Measurements from ENCODE around the gene PYGB.

PYGB gene

DNA sequence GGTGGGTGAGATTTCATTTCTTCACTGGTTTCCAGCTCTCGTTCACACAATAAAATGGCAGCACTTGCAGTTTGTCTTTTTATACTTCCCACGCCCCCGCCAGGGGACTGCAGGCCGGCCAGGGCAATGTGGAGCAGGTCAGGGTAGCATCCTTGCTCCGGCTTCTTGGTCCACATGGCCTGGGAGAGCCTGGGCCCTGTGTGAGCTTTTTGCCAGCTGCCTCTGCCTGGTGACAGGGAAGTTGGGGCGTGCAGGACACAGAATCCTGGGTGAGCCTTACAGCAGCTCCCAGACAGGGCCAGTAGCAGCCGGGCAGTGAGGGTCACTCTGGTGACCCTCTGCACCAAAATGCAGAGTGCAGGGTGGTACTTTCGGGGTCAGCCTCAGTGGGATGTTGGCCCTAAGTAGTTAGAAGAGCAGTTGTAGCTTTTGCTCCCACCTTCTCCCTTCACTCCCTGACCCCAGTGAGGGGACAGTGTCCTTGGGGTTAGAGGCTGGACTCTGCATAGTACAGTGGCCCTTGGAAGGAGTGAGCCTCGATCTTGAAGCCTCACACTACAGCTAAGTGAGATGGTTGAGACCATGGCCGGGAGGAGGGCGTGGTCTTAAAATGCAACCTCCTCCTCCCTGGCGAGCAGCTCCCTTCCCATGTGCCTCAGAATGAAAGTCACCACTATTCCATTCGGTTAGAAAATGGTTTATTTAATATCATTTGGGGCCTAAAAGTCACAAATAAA lies 23.8 kb downstream of the PYGB start:
- DNase-seq = no peak

DNA sequence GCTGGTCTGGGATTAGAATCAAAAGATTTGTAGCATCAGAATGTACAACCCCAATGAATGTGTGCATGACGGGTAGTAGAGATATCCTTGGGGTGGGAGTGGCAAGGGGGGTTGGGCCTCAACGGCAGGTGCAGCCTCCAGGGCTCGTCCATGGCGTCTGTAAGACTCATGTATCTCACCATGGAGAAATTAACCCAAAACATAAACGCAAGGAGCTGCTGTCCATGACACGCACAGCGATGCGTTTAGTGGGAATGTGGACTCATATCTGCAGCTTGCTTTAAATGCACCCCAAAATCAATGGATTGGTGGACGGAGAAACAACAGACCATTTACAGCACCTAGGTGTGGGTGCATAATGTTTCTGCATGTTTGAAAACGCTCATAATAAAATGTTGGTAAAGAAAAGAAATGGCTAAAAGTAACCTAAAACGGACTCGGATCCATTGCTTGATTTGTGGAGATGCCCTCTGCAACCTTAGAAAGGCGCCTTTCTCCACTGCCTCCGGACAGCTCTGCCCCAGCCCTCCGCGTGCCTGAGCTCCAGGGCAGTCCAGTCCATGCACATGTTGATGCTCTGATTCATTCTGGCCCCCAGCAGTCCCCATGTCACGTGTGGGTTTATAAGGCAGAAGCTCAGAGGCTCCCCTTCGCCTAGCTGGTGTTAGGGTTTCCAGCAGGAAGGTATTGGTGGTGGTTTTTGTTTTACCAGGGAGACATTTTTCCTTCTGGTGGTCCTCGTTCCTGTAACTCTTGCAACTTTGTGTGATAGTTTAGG lies 24.5 kb downstream of the PYGB start:
- DNase-seq = no peak

DNA sequence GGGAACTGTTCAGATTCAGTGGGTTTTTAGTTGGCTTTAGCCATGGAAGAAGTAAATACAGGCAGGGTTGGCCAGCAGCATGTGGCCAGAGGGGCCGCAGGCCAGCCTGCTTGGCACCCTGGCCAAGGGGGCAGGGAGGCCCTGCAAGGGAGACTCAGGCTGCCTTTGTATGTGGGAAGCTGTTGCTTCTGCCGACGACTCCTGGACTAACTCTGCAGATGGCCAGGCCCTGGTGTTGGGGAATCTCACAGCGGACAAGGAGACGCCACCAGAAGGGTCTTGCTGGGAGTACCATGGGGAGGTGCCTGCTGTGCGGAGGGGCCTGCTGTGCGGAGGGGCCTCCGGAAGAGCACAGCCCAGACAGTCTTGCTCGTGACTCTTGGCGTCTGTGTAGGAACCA lies 25.2 kb downstream of the PYGB start:
- DNase-seq = no peak

DNA sequence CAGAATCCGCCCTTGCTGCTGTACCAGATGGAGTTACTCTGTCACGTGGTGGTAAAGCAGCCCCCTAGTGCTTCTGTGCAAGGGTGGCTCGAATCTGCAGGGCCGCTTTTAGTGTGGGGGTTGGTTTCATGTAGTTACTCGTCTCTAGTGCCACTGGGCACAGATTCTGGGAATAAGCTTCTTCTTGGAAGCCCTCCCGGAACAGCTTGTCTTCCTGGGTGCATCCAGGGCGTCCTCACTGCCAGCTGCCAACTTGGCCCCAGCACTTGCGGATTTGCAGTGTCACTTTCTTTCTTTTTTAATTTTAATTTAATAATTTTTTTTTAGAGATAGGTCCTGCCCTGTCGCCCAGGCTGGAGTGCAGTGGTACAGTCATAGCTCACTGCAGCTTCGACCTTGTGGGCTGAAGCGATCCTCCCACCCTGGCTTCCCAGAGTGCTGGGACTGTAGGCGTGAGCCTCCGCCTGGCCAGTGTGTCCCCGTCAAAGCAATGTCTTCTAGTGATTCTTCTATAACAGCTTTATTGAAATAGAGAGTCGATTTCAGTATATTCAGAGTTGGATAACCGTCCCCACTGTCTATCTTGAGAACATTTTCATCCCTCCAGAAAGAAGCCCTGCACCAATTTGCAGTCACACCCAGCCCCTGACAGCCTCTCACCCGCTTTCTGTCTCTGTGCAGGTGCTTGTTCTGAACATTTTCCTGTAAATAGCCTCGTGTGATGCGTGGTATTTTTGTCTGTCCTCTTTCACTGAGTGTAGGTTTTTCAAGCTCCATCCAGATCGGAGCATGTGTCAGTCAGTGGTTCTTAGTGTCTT lies 25.9 kb downstream of the PYGB start:
- no peak for DNase-seq

DNA sequence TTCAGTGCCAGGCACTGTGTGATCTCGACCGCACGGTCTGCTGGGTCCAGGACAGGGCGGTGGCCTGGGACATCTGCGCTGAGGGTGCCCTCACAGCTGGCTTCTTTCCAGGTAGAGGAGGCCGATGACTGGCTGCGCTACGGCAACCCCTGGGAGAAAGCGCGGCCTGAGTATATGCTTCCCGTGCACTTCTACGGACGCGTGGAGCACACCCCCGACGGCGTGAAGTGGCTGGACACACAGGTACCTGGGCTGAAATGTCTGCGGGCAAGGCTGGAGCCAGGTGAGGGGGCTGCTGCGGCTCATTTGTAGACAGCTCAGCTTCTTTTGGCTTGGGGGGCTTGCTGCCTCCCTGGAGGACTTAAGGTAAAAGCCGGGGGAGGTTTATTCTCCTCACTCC lies 26.6 kb downstream of the PYGB start:
- no peak for DNase-seq

DNA sequence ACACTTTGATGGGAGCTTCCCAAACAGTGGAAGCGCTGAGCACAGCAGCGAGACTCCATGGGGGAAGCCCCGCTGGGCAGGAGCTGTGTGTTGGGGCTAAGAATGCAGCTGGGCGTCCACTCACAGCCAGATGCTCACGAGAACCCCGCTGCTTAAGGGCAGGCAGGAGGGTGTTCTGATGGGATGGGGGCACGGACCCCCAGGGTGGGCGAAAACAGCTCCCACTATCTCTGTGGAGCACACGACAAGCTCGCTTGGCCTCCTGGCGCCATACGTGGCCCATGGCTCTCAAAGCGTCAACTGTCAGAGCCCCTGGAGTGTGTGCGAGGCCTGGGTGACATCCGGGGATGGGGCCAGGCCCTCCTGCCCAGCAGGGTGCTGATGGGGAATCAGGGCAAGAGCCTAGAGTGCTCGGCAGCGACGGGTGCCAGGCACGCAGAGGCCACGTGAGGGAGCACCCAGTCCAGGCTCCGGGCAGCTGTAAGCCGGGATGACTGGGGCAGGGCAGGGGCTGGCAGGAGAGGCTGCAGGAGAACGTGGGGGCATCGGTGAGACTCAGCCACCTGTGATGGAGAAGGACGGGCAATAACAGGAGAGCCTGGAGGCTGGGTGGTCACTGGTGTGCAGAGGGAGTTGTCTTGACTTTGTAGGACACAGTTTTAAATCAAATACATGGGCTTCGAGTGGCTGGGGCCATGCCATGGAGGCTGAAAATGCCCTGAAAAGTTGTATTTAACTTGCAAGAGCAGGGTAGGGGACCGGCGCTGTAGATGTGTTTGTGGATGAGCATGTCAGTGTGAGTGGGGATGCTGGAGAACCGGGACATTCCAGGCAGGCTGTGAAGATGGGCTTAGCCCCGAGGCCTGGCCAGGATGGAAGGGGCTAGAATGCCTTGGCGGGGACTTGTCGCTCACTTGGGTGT lies 27.3 kb downstream of the PYGB start:
- no peak for DNase-seq

DNA sequence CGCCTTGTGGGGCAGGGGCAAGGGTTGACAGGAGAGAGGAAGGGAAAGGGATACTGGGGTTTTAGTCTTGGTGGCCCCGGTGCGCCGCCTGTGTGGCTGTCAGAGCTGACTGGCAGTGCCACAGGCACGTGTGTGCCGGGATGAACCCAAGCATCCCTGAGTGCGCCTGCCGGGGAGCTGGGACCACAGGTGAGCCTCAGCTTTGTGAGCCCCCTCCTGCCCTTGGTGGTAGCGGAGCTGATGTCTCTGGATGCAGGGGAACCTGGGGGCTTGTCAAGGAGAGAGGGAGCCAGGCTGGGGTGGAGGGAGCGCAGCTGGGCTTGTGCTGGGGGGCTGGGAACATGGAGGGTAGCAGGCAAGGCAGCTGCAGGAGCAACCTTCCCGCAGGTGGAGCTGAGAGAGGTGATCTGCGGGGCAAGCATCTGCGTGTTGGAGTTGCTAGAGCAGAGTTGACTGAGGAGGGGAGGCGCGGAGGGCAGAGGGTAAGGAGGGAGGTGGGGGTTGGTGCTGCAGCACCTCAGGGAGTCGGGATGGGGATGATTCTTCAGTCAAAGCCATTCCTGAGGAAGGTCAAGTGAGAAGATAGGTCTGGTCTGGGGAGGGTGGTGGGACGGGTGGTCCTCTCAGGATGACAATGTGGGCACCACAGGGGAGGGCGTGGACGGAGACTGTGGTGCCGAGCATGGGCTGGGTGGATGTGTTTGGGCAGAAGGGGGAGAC lies 28.1 kb downstream of the PYGB start:
- no peak for DNase-seq

DNA sequence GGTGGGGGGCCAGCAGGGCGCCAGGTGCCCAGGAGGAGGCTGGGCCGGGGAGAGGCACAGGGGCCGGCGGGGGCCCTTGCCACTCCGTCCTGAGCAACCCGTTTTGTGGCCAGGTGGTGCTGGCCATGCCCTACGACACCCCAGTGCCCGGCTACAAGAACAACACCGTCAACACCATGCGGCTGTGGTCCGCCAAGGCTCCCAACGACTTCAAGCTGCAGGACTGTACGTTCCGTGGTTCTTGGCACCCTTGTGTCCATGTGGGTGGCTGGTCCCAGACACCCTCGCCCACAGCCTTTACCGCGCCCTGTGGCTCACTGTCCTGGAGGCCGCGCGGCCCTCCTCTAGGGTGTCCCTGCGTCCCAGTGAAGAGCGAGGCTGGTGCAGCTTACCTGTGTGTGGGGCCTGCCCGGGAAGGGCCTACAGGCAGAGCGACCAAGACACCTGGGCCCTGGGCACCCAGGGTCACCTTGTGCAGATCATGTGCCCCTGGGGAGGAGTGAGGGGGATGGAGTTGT lies 28.7 kb downstream of the PYGB start:
- no peak for DNase-seq

DNA sequence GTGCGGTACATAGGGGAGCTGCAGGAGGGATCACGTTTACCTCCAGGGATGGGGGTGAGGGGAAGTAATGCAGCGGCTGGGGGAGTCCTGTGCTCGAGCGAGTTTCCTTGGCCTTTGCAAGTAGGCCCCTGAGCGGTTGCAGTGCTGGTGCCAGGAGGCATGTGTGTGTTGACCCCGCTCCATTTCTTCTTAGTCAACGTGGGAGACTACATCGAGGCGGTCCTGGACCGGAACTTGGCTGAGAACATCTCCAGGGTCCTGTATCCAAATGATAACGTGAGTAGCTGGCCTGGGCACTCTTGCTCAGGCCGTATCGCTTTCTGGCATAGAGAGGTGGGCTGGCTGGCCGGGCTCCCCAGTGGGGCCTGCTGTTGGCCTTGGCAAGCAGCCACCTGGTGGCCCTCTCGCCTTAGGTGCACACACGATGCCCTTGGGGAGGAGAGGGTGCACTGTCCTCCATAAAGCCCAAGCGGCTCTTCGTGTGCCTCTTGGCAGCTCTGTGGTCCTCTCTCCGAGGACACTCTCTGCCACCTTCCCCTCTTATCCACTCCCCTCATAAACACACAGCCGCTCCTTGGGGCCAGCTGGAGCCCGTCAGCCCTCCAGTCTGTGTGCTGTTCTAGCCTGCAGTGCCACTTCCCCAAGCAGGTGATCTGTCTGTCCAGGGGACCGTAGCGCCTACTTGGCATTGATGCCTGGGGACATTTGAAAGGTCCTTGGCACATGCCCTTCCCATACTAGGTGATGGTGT lies 29.3 kb downstream of the PYGB start:
- DNase-seq = no peak

DNA sequence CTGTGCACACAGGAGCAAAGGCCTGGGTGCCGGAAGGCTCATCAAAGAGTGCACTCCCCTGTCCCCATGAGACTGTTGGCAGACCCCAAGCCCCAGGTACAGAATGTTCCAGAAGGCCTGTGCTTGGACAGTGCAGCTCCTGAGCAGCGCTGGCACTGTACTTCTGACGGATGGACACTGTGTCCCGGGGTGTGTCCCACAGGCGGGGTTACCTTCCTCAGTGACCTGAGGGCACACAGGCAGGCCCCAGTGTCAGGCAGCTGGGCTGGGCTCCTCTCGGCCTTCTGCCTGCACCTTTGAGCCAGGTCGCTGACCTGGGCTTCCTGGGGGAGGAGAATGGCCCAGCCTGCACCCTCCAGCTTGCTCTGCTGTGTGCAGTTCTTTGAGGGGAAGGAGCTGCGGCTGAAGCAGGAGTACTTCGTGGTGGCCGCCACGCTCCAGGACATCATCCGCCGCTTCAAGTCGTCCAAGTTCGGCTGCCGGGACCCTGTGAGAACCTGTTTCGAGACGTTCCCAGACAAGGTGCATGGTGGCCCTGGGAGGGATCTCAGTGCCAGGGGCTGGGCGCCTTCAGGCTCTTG lies 30.1 kb downstream of the PYGB start:
- DNase-seq = no peak

DNA sequence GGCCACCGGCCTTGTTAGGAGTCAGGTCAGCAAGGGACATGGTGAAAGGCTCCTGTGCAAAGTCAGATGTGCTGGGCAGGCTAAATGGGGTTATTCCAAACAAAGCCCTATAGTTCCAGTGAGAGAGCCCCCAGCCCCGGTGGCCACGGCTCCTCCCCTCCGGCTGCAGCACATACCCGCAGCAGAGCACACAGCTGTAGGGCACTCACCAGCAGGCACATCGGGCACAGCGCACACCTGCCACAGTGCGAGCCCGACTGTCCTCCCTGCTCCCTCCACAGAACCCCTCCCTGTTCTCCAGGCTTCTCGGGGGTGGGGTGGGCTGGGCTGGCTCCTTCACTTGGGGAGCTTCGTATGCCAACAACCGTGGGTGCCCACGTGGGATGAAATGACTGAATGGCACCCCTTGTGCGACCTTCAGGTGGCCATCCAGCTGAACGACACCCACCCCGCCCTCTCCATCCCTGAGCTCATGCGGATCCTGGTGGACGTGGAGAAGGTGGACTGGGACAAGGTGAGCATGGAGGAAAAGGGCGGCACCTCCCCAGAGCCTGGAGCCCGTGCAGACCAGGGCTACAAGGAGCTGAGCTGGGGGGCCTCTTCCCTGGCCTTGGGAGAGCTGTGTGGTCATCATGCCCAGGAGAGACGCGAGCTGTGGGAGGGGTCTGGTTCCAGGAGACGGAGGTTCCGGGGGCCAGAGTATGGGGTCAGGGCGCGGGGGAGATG lies 30.9 kb downstream of the PYGB start:
- no peak for DNase-seq

DNA sequence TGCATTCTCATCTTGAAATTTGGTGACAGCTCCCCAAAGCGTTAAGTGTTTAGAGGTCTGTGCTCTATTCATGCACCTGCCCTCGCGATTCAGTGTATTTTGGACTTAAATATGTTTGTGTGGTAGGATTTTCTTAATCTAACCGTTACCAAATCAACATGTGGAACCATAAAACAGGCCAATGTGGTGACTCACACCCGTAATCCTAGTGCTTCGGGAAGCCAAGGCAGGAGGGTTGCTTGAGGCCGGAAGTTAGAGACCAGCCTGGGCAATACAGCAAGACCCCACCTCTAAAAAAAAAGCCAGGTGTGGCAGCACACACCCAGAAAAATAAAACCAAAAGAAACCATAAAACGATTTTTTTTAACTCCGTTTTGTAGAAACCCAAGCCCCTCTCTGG lies 31.5 kb downstream of the PYGB start:
- no peak for DNase-seq

DNA sequence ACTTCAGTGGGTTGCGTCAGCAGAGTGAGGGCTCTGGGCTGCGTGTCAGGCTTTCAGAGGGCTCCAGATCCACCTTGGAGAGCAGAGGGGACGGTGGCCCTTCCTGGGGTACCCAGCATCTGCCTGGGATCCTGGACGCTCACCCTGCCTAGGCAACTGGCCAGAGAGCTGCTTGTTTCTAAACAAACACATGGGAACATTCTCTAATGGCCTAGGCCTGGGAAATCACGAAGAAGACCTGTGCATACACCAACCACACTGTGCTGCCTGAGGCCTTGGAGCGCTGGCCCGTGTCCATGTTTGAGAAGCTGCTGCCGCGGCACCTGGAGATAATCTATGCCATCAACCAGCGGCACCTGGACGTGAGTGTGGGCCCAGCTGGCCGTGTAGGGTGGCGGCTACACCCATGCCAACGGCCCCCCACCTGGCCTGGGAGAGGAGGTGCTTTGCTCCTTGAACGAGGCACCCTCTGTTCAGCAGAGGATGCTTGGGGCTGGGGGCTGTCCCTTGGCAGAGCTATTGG lies 32.2 kb downstream of the PYGB start:
- no peak for DNase-seq

DNA sequence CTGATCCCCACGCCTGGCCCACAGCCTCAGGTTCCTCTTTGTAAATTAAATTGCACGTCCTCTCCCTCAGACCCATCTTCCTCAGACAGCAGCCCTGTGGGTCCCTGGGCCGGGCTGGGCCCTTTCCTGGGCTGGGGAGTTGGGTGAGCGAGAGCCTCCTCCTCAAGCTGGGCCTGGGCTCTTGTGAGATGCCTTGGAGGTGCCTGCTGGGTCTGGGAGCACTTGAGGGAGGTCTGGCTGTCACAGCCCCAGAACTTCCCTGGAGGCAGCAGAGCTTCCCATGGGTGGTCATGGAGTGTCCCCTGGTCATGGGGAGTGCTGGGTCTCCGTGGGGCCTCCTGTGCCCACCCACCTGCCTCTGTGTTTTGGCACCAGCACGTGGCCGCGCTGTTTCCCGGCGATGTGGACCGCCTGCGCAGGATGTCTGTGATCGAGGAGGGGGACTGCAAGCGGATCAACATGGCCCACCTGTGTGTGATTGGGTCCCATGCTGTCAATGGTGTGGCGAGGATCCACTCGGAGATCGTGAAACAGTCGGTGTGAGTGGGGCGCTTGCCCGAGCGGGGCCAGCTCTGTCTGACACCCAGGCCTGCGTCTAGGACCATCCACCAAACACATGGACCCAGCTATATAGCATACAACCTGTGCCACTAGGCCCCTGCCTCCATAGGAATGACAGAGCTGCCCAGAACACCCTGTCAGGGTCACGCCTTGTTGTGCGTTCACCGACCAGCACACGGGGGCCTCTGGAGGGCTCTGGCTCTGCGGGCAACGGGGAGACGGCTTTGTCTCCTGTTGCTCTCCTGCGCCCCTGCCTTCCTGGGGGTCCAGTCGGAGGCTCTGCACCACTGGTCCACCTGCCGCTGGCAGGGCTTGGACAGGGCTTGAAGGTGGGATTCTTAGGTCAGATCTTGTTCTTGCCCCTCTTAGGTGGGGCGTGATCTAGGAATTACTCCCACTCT lies 33.0 kb downstream of the PYGB start:
- DNase-seq = no peak

DNA sequence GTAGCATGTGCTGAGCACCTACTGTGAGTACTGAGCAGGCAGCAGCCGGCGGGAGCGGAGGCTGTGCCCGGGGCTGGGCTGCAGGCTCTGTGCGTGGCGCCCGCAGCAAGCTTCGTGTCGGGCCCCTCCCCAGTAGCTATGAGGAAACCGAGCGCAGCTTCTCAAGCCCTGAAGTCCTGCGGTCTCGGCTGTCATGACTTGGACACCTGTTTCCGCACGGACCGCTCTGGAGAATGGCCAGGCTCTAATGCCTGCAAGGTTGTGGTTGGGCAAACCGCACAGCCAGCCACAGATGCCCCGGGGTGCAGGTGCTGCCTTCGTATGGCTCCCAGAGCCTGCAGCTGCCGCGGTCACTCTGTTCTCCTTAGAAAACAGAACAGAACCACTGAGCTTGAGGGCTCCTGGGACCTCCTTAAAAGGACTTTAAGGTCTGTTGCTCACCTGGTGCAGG lies 33.7 kb downstream of the PYGB start:
- DNase-seq = no peak

DNA sequence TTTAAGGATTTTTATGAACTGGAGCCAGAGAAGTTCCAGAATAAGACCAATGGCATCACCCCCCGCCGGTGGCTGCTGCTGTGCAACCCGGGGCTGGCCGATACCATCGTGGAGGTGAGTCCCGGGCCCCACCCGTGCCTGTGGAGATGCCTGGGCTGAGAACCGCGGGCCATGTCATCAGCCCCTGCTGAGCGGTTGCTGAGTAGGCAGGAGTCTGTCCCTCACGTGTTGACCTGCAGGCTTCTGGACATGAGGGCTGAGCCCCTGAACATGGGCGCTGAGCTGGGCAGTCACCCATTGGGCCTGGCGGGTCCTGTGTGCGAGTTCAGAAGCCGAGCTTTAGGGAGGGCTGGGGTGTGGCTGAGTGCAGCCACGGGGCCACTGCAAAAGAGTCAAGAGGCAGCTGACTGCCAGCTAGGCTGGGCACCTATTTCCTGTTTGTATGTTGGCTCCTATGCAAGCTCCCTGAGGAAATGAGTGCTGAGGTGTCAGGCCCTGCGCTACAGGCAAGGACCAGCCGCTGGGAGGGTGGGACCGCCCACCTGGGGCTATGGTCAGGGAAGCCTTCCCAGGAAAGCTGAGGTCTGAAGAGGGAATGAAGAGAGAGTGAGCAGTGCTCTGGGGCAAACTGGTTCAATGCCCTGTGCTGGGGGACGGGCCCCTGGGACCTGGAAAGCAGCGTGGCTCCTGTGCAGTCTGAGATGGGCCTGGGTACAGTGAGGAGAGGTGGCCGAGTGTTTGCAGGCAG lies 34.3 kb downstream of the PYGB start:
- no peak for DNase-seq

DNA sequence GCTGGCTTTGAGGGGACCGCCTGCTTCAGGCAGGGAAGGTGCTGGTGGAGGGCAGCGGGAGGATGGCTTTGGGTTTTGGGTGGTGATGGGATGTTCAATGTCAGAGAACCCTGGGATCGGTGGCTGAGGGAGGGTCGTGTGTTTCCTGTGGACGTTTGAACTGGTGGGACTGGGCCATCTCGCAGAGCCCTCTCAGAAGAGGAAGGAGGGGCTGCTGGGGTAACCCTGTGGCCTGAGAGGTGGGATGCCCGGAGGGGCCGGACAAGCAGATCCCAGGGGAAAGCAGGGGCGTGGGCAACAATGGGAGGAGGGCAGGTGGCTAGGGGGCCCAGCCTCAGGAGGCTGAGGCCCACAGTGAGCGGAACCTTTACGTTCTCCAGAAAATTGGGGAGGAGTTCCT lies 34.9 kb downstream of the PYGB start:
- no peak for DNase-seq

All from T-helper 9 cell (primary cell).